HG03439 (cell line): ENCODE data around the gene CRYBG3.

Source experiments
- ATAC-seq: cut with Tn5 transposase; IDR thresholded peaks from one replicate; pipeline ENCODE4 v1.9.1; 2021; ENCODE audit warnings: mild to moderate bottlenecking, moderate library complexity; ENCODE audit not compliant: unreplicated experiment

Gene CRYBG3

DNA sequence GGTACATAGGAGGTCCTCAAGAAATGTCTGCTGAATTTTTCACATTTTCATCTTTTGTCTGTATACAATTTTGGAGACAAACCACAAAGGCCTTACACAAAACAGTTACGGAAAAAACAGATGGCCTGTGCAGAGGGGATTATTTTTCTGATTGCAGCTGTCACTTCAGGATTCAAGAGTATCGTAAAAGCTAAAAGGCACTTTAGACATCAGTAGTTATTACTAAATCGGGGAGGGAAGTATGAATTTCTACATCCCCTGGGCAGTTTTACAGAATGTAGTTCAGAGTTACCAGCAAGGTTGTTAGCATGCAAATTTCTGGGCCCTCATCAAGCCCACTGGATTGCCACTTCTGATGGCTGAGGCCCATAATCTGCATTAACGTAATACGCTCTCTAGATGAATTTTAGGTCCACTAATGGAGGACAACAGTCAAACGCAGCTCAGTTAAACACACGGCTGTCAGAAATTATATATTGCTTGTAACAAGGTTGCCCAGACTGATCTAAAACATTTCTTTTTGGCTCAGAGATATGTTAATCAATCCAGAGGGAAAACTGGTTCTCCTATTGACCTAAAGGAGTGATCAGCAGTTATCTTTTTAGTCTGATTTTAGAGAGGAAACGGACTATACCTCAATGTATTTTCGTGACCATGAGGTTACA is 149.3 kb downstream of the CRYBG3 start:
- ATAC-seq = no peak

DNA sequence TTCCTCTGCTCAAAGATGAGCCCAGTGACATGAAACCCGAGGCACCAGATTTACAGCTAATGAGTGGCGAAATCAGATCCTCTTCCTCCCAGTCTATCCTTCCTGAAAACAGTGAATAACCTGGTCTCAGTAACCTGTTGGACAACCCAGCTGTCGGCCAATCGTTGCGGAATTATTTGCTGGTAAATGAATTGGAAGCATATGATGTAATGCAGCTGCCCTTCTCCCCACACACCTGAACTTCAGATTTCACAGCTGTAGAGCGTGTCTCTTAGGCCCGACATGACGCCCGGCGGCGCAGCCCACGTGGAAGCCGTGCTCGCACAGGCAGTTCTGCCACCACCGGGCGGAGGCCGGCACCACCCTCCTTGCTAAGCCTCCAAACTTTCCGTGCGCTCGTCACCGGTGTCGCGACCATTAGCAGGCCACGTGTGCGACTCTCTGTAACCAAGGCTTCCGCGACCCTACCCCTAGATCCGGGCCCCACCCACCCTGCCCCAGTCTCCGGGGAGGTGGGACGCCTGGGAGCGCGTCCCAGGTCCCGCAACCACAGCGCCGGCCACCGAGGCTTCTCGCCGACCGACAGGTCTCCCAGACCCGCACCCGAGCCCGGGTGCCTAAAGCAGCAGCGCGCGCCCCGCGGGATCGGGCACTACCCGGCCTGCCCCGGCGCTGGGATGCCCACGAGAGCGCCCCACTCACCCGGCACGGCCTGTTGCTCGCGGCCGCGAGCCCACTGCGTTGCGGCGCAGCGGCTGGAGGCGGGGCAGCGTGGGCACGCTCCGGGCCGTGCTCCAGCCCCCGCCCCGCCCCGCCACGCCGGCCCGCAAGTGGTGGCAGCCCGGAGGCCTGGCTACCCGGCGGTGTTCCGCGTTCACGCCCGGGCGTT is 150.1 kb downstream of the CRYBG3 start, which contains the start of gene RIOX2:
Gene RIOX2 (minus strand): TSS at position 753 of the 889 bp plus-strand sequence. CDS start 4,838 bp downstream, outside the sequence.
- ATAC-seq = peak; percentile 88

DNA sequence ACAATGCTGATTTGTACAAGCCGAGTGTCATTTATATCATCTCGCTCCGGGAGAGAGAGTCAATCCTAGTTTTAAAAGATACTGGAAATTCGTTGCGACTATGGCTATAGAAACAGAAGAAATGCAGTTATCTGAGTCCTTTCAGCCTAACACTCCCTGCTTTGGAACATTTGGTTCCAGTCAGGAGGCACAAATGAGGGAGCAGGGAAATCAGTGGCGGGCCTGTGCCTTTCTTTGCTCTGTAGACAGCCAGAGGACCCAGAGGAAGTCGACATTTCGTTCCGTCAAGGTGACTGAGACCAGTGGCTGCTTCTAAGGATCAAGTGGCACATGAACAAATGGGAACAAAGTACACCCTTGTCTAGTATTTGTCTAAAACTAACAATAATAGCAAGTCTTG is 151.2 kb downstream of the CRYBG3 start:
- ATAC-seq = no peak

DNA sequence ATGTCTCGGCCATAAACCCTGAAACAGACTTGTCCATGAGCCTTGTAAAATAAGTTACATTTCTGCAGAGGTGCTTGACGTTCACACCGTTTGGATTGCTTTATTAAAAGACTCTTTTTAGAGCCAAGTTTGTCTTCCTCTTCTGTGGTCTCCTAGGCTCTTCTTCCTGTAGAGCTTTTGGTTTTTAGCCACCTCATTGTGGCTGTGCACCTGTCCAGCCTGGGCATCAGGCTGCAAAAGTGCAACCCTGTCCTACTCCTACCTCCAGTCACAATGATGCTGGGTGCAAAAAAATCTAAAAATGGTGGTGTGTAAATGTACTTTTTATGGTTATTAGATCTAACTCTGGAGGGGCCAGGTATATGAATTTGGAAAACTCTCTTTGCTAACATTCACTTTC is 153.2 kb downstream of the CRYBG3 start:
- no peak for ATAC-seq

DNA sequence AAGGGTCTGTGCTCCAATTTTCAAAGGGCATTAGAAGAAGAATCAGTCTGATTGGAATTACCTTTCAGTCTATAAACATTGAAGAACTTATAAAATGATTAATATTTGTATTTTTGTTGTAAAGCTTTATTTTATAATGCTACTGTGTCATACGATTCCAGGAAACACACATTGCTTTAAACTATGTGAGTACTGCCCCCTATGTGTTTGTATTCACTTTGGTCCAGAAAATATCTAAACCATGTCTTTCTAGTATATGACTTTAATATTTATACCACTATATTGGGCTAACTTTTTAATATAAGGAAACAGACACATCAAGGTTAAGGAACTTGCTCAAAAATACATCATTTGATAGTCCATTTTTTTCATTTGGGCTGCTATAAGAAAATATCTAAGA is 153.7 kb downstream of the CRYBG3 start:
- no peak for ATAC-seq

DNA sequence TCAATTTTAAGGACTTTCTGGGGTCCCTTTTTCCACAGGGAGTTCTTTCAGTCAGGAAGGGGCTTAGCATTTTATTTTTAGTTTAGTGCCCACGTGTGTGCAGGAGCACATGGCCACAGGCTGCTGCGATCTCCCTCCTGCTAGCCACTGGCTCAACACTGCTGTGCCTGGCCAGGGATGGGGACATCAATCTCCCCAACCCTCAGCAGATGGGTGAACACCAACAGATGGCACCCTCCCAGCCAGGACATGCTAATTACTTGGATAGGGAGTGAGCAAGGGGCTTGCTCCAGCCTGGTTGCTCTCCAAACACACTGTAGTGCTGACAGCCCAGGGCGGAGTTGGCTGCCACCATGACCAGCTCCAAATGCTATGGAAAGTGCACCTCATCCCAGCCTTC is 157.8 kb downstream of the CRYBG3 start:
- ATAC-seq = no peak

DNA sequence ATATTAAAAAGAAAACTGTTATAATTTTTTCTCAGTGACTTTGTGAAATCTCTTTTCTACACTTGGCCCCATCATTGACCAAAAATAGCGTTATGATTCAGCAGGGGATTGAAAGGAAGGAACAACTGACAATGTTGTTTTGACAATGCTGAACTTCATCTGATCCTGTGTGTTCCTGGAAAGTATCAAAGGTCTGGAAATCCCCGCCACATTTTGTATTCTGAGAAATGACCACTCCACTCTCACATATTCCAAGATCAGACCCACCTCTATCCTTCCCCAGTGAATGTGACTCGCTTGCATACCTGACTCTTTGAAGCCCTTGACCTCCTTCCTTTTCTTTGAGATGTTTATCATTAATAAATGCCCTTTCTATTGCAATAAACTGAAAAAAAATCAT is 160.1 kb downstream of the CRYBG3 start:
- ATAC-seq = no peak

DNA sequence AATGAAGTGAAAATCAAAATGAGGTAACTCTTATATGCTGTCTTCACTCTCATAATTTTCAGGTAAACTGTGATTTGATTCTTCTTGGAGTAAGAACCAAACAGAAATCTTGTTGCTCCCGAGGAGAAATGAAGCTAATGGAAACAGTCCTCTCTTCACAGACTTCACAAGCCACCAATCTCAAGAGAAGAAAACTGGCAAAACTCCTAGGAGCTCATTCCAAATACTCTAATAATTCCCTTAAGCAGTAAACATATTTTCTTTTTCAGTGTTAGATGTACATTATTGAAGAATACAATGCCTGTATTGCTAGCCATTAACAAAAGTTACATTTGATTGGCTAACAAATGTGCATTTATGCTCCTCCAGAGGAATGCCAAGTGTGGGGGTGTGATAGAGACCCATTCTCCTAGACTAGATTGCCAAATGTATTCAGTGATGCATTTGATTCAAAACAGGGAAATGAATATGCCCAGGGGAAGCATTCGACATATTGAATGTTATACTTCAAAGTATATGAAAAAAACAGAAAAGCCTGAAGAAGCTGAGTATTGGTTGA is 162.2 kb downstream of the CRYBG3 start:
- no peak for ATAC-seq

DNA sequence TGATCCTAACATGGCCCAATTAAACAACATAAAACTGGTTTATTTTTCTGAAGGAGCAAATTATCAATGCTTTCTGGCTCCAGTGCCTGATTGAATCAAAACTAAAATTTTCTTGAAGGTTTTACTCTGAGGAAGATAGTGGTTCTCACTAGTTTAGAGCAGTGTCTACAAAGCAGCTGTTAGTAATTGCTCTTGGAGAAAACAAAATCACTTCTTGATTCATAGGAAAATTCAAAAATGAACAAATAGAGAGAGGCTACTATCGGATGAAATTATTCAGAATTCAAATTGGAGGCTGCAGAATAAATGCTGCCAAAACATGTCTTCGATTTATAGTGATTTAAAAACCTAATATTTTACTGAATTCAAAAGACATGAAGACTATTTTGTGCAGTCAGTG is 165.5 kb downstream of the CRYBG3 start:
- ATAC-seq = no peak

DNA sequence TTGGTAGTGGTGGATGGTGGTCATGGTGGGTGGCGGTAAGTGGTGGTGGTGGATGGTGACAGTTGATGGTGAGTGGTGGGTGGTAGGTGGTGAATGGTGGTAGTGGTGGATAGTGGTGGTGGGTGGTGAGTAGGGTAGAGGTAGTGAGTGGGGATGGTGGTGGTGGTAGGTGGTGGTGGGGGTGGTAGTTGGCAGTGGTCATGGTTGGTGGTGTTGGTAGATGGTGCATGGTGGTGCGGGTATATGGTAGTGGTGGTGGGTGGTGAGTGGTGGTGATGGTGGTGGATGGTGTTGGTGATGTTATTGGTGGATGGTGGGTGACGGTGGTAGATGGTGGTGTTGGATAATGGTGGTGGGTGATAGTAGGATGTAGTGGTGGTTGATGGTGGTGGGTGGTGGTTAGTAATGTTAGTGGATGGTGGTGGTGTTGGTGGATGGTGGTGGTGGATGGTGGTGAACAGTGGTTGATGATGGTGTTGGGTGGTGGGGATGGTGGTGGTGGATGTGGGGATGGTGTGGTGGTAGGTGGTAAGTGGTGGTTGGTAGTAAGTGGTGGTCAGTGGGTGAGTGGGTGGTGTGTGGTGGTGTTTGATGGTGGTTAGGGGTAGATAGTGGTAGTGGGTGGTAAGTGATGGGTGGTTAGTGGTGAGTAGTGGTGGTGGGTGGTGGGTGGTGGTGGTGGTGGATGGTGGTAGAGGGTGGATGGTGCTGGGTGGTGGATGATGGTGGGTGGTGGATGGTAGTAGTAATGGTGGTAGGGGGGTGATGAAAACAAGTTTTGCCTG is 167.2 kb downstream of the CRYBG3 start:
- ATAC-seq = no peak

DNA sequence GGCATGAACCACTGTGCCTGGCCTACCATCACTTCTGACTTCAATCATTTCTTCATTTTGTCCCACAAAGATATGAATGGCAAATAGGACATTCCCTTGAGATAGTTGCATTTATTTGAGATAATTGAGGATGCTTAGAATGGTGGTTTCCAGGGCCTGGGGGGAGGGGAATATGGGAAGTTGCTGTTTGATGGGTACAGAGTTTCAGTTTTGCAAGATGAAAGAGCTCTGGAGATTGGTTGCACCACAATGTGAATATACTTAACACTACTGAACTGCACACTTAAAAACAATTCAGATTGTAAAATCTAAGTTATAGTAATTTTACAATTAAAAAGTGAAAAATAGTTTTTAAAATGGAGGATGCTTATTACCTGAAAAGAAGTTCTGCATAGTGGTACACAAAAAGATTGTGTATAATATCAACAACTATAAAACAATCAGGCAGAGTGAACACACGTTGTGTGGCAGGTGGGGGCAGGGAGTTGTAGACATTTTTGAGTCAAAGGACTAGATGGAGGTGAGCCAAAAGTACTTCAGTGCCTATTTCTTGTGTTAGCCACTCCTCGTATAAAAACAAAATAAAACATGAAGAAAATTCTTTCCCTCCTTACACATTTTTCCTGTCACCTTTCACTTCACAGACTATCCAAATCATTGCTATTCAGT is 168.9 kb downstream of the CRYBG3 start:
- ATAC-seq = no peak

DNA sequence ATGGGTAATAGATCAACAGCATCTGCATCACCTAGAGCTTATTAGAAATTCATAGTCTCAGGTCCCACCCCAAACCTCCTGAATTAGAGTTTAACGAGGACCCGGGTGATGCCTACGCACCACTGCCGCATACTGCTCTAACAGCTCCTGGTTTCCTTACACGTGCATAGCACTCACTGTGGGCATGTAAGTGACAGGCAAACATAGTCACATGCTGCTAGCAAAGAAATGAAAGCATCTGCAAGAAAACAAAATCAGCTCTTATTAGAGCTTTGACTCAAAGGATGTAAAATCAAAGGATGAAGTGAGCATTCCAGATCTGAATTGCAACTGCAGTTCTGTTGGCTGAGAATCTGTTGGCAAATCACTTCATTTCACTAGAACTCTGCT is 169.5 kb downstream of the CRYBG3 start:
- ATAC-seq = no peak

DNA sequence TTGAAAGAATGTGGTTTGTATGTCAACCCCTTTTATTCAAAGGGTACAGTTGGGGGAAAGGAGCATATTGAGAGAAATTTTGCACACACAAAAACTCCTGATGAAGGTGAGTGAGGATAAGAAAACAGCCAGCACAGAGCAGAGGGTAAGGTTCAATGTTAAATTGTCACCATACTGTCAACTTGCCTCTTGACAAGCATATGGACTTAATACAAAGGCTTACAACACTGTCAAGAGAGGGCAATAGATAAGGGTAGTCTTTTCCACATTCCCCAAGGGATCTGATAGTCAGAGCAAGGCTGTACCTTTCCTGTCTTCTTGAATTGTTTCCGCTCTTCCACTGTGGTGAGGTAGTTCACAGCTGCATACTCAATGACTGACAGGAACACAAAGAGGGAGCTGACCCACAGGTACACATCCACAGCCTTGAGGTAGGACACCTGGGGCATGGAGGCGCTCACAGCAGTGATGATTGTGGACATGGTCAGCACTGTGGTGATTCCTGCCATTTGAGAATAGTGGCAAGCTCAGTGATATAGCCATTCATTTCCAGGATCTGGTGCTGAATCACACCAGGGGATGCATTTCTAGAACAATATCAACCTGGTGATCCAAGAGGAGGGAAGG is 170.8 kb downstream of the CRYBG3 start:
- ATAC-seq = no peak

DNA sequence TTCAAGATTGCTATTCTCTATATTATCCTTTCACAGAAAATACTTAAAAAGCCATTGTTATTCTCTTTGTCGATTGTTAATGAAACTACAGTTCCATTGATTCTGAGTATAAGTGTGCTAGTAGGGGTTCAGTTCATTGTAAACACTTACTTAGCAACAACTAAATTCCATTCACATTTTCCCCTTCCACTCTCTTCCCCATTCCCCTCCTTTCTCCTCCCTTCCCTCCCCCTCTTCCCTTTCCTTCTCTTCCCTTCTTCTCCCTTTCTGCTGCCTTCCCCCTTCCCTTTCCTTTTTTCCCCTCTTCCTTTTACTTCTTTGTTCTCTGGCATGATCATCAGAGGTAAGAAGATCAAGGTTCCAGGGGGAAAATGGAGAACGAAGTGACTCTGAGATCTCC is 171.7 kb downstream of the CRYBG3 start:
- no peak for ATAC-seq

DNA sequence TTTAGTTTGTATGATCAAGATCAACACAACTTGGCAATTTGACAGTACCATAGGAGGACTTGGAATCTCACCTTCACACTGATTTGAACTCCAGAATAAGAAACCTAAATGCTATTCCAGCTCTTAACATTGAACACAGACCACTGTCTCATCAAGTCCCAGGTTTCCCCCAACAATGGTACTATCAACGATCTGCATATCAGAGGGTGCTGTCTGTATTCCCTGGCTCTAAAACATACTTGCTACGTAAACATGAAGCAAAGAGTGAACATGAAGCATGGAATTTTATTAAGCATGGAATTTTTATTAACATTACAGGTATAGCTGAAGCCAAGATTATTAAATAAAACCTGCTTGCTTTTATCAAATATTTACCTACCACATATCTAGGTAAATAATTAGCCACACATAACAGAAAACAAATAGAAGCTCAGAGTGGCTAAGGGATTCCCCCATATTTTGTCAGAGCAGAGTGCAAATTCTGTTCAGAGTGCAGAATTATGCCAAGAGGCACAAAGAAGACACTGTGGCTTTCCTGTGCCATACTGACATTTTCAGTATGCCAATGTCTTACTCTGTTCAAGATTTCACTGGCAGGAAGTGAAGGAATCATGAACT is 172.6 kb downstream of the CRYBG3 start:
- no peak for ATAC-seq
